WERI-Rb-1 (cell line): ENCODE measurements around the gene PTPRN2.
"Not testable (repeated sequence)": the region's sequence is repeated elsewhere in the genome, so short reads cannot be mapped to it uniquely, and the experiment has no call there.

Source experiments
- DNase-seq: peaks from one replicate; pipeline ENCODE4 v3.0.0-alpha.2; 2020
- H3K27ac ChIP-seq: fragments of 250-450 bp; sonication (Bioruptor Pico); 2 replicates; pipeline ENCODE4 v1.5.1; 2020; ENCODE audit warnings: mild to moderate bottlenecking, moderate library complexity
- H3K27me3 ChIP-seq: fragments of 250-450 bp; sonication (Bioruptor Pico); 2 replicates; pipeline ENCODE4 v1.5.1; 2021; ENCODE audit warnings: mild to moderate bottlenecking, low read depth, moderate library complexity; ENCODE audit not compliant: insufficient read depth, severe bottlenecking
- H3K36me3 ChIP-seq: fragments of 250-450 bp; sonication (Bioruptor Pico); 2 replicates; pipeline ENCODE4 v1.5.1; 2020; ENCODE audit warnings: mild to moderate bottlenecking, moderate library complexity
- H3K4me3 ChIP-seq: 2 replicates; pipeline ENCODE4 v1.5.1; 2011; ENCODE audit warnings: low read depth, mild to moderate bottlenecking, control low read depth, low read length
- H3K9me3 ChIP-seq: fragments of 250-450 bp; sonication (Bioruptor Pico); 2 replicates; pipeline ENCODE4 v1.5.1; 2021; ENCODE audit warnings: mild to moderate bottlenecking, moderate library complexity; ENCODE audit not compliant: severe bottlenecking
- TF ChIP-seq, protein P1 (sequence below): IDR thresholded peaks from 2 replicates; pipeline ENCODE4 v1.5.1; 2011; ENCODE audit warnings: low read depth, mild to moderate bottlenecking, control low read depth, inconsistent platforms, low read length

The PTPRN2 gene

DNA sequence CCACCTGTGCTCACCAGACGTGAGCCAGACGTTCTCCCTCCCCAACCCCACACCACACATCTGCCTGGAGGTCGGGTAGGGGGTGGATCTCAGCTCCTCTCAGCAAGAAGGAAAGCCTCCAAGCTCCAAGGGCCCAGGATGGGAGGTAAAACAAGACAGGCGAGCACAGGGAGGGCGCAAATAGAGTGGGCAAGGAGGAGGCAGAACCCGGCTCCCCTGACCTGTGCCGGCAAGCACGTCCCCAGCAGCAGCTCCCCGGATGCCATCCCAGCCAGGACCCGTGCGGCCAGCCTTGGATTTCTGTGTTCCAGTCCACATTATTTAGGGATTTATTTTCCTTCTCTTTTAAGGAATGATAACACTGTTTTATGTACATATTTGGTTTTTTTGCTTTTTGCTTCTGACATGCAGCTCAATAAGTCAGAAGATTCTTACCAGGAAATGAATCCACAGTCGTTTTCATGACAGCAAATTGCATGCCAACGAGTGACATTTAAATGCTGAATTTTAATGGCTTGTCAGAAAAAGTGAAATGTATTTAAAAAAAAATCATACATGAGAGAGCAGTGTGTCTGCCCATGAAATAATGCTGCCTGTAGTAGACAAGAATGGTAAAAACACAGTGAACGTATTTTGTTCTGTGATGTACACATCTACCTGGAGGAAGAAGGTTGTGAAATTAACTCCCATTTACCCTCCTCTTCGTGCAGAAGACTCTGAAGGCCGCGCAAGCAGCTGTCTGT lies 276.5 kb downstream of the PTPRN2 start:
- Histone ChIP-seq H3K27ac (no peak overlapping the region), H3K4me3 (no peak overlapping the region), H3K27me3 (no peaks in the 10 kb centered on the region), H3K36me3 (no peaks in the 10 kb centered on the region), H3K9me3 (peaks cover 5% of the 10 kb centered on the region)
- no peak for DNase-seq
- TF ChIP-seq, protein P1, sequence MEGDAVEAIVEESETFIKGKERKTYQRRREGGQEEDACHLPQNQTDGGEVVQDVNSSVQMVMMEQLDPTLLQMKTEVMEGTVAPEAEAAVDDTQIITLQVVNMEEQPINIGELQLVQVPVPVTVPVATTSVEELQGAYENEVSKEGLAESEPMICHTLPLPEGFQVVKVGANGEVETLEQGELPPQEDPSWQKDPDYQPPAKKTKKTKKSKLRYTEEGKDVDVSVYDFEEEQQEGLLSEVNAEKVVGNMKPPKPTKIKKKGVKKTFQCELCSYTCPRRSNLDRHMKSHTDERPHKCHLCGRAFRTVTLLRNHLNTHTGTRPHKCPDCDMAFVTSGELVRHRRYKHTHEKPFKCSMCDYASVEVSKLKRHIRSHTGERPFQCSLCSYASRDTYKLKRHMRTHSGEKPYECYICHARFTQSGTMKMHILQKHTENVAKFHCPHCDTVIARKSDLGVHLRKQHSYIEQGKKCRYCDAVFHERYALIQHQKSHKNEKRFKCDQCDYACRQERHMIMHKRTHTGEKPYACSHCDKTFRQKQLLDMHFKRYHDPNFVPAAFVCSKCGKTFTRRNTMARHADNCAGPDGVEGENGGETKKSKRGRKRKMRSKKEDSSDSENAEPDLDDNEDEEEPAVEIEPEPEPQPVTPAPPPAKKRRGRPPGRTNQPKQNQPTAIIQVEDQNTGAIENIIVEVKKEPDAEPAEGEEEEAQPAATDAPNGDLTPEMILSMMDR, result no peak

DNA sequence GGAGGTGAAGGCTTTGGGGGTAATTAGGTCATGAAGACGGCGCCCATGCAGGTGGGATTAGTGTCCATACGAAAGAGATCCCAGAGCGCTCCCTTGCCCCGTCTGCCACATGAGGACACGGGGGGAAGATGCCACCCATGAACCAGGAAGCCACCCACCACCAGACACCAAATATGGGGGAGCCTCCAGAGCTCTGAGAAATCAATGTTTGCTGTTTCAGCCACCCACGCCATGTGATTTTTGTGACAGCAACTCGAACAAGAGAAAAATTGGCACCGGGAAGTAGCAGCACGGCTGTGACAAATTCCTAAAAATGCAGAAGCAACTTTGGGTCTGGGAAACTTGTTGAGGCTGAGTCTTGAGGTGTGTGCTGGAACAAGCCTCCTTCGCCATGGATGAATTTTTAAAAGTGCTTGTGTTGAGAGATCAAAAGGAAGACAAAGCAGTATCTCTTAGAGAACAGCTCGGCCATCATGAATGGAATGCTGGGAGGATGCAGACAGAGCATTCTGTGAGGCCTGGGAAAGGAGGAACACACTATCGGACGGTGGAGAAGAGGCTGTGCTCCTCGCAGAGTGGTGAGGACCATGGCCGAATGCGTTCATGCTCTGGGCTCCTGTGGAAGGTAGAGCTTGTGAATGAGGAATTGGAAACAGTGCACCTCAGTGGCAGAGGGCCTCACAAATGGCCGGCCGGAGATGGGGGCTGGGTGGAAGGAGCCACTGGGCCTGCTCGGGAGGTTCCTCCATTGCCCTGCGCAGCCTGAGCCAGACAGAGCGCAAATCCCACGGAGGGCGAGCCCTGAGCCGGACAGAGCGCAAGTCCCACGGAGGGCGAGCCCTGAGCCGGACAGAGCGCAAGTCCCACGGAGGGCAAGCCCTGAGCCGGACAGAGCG lies 277.5 kb downstream of the PTPRN2 start:
- no peak for DNase-seq
- Histone ChIP-seq H3K4me3 (no peak overlapping the region), H3K9me3 (peaks cover 5% of the 10 kb centered on the region), H3K36me3 (no peaks in the 10 kb centered on the region), H3K27me3 (no peaks in the 10 kb centered on the region), H3K27ac (no peak overlapping the region)
- TF ChIP-seq, protein P1, result no peak

DNA sequence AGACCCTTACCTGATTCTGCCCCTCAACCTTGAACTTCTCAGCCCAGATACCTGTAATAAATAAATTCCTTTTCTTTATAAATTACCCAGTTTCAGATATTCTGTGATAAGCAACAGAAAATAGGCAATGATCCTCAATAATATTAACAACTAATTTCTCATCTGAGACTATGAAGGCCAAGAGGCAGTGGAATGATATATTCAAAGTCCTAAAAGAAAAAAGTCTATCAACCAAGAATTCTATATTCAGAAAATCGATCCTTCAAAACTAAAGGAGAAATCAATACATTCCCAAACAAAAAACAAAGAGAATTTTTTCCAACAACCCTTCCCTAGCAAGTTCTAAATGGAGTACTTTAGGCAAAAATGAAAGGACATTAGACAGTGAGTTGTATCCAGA lies 279.6 kb downstream of the PTPRN2 start:
- H3K27ac ChIP-seq, result no peak overlapping the region
- H3K27me3 ChIP-seq, result no peaks in the 10 kb centered on the region
- H3K9me3 ChIP-seq, result peaks cover 5% of the 10 kb centered on the region
- TF ChIP-seq, protein P1, result no peak
- no peak for DNase-seq
- no peaks in the 10 kb centered on the region for H3K36me3 ChIP-seq
- no peak overlapping the region for H3K4me3 ChIP-seq

DNA sequence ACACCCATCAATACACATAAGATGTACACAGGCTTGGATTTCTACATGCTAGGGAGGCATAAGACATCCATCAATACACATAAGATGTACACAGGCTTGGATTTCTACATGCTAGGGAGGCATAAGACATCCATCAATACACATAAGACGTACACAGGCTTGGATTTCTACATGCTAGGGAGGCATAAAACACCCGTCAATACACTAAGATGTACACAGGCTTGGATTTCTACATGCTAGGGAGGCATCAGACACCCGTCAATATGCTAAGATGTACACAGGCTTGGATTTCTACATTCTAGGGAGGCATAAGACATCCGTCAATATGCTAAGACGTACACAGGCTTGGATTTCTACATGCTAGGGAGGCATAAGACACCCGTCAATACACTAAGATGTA lies 283.6 kb downstream of the PTPRN2 start:
- not testable (repeated sequence) for H3K9me3 ChIP-seq, H3K36me3 ChIP-seq, DNase-seq, H3K27ac ChIP-seq, H3K27me3 ChIP-seq, H3K4me3 ChIP-seq

DNA sequence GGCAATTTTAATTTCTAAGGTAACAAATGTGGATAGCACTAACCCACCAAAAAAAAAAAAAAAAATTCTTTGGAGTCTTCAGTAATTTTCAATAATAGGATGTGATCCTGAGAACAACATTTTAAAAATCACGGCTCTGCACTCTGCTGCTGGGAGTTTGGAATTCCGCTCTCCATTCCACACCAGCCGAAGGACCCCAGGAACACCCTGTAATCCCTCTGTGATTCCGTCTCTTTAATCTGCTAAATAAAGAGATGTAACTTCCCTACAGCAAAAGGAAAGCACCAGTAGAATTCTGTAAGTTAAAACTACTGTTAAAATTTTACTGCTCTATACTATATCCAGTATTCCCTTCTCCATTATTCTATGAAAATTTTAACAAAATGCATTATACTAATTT lies 284.5 kb downstream of the PTPRN2 start:
- no peak for DNase-seq
- Histone ChIP-seq H3K9me3 (peaks cover 3% of the 10 kb centered on the region), H3K27me3 (no peaks in the 10 kb centered on the region), H3K36me3 (no peaks in the 10 kb centered on the region), H3K4me3 (no peak overlapping the region), H3K27ac (no peak overlapping the region)
- TF ChIP-seq, protein P1, result no peak

DNA sequence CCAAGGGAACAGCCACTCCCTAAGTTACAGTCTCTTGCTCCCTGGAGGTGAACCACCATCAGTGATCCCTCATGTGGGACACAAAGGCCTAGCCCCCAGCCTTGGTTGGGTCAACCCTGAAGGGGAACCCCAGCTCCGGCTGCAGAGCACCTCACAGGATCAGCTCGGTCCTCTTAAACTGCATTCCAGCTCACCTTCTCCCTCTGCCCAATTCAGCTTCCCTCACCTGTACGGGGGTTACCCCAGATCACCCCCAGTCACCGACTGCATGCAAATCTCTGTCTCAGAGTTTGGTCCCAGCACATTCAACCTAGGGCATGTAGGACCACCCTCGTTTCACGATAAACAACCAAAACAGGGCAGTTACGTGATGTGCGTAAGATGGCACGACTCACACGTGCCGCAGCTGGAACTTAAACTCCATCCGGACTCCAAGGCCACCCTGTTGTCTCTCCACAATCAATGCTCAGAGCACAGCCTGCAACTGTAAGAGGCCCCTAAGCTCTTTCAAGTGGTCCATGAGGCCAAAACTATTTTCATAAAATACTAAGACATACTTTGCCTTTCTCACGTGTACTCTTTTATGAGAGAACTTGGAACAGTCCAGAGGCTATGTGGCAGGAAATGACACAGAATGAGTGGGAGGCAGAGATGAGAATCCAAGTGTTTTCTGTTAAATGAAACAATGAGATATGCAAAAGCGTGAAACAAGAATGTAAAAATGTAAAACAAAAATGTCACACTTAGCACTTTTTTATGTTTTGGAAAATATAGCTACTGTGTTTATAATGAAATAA lies 285.2 kb downstream of the PTPRN2 start:
- no peaks in the 10 kb centered on the region for H3K27me3 ChIP-seq
- no peak for DNase-seq
- TF ChIP-seq, protein P1, result no peak
- no peak overlapping the region for H3K27ac ChIP-seq
- H3K36me3 ChIP-seq, result no peaks in the 10 kb centered on the region
- no peak overlapping the region for H3K4me3 ChIP-seq
- no peaks in the 10 kb centered on the region for H3K9me3 ChIP-seq
